Measurements from ENCODE around the gene RPRM. TPM values are rescaled to one million over a fixed set of nuclear protein-coding genes. Genes with fewer than 3 reads are reported as not detected.

The RPRM gene
- total and polyA plus RNA-seq, 2 experiments from 2014 or later, result 5.9 to 7.5 TPM

DNA sequence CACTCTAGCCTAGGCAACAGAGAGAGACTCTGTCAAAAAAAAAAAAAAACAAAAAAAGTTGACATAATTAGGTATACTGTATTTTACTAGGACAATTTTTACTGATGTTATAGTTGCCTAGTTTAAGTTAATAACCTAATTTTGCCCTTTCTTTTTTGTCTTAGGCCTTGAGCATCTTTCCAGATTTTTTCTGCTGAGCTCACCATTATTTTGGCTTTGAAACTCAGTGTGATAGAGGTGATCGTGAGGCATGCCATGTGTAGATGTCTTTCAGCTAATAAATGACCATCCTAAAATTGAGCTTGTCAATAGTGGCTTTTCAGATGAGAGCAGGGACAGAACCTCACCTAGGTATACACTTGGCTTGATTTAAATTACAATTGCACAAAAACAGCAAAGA is 47.4 kb downstream of the RPRM start:
- ATAC-seq, result no peak
- H3K27ac Mint-ChIP-seq, result no peak overlapping the region
- H3K4me3 ChIP-seq, result no peak overlapping the region
- no peak overlapping the region for H2AFZ ChIP-seq
- no peaks in the 10 kb centered on the region for H3F3A ChIP-seq (replicated peaks; ENCODE audit: low read depth)
- no peak overlapping the region for H3K4me2 ChIP-seq
- no peaks in the 10 kb centered on the region for H3K9me2 ChIP-seq (ENCODE audit: insufficient read depth)
- H3K36me3 Mint-ChIP-seq (ENCODE audit: low read depth), result no peaks in the 10 kb centered on the region; the same call in 2 of the 3 replicates
- H3K27me3 ChIP-seq (ENCODE audit: insufficient read depth), result no peaks in the 10 kb centered on the region
- H3K36me3 ChIP-seq (ENCODE audit: insufficient read depth), result no peaks in the 10 kb centered on the region
- no peaks in the 10 kb centered on the region for H3K79me2 ChIP-seq (replicated peaks; ENCODE audit: insufficient read depth)
- H3K9me3 Mint-ChIP-seq, result peaks cover 6% of the 10 kb centered on the region; the same call in 2 of the 3 replicates
- no peaks in the 10 kb centered on the region for H3K27me3 Mint-ChIP-seq (ENCODE audit: insufficient read depth, low read depth, poor library complexity)
- peaks cover 17% of the 10 kb centered on the region for H3K4me1 Mint-ChIP-seq
- no peak for TF ChIP-seq POLR2AphosphoS5 (IDR thresholded peaks at IDR 0.05; ENCODE audit: low read depth)
- no peak for TF ChIP-seq CREB1 (CRISPR knock-in tag; IDR thresholded peaks at IDR 0.05; ENCODE audit: low read depth)
- TF ChIP-seq, protein P1, sequence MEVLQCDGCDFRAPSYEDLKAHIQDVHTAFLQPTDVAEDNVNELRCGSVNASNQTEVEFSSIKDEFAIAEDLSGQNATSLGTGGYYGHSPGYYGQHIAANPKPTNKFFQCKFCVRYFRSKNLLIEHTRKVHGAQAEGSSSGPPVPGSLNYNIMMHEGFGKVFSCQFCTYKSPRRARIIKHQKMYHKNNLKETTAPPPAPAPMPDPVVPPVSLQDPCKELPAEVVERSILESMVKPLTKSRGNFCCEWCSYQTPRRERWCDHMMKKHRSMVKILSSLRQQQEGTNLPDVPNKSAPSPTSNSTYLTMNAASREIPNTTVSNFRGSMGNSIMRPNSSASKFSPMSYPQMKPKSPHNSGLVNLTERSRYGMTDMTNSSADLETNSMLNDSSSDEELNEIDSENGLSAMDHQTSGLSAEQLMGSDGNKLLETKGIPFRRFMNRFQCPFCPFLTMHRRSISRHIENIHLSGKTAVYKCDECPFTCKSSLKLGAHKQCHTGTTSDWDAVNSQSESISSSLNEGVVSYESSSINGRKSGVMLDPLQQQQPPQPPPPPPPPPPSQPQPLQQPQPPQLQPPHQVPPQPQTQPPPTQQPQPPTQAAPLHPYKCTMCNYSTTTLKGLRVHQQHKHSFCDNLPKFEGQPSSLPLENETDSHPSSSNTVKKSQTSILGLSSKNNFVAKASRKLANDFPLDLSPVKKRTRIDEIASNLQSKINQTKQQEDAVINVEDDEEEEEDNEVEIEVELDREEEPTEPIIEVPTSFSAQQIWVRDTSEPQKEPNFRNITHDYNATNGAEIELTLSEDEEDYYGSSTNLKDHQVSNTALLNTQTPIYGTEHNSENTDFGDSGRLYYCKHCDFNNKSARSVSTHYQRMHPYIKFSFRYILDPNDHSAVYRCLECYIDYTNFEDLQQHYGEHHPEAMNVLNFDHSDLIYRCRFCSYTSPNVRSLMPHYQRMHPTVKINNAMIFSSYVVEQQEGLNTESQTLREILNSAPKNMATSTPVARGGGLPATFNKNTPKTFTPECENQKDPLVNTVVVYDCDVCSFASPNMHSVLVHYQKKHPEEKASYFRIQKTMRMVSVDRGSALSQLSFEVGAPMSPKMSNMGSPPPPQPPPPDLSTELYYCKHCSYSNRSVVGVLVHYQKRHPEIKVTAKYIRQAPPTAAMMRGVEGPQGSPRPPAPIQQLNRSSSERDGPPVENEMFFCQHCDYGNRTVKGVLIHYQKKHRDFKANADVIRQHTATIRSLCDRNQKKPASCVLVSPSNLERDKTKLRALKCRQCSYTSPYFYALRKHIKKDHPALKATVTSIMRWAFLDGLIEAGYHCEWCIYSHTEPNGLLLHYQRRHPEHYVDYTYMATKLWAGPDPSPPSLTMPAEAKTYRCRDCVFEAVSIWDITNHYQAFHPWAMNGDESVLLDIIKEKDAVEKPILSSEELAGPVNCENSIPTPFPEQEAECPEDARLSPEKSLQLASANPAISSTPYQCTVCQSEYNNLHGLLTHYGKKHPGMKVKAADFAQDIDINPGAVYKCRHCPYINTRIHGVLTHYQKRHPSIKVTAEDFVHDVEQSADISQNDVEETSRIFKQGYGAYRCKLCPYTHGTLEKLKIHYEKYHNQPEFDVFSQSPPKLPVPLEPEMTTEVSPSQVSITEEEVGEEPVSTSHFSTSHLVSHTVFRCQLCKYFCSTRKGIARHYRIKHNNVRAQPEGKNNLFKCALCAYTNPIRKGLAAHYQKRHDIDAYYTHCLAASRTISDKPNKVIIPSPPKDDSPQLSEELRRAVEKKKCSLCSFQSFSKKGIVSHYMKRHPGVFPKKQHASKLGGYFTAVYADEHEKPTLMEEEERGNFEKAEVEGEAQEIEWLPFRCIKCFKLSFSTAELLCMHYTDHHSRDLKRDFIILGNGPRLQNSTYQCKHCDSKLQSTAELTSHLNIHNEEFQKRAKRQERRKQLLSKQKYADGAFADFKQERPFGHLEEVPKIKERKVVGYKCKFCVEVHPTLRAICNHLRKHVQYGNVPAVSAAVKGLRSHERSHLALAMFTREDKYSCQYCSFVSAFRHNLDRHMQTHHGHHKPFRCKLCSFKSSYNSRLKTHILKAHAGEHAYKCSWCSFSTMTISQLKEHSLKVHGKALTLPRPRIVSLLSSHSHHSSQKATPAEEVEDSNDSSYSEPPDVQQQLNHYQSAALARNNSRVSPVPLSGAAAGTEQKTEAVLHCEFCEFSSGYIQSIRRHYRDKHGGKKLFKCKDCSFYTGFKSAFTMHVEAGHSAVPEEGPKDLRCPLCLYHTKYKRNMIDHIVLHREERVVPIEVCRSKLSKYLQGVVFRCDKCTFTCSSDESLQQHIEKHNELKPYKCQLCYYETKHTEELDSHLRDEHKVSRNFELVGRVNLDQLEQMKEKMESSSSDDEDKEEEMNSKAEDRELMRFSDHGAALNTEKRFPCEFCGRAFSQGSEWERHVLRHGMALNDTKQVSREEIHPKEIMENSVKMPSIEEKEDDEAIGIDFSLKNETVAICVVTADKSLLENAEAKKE (CRISPR knock-in tag; IDR thresholded peaks at IDR 0.05), result no peak
- no peak for TF ChIP-seq NANOG (IDR thresholded peaks at IDR 0.05; ENCODE audit: borderline replicate concordance)
- TF ChIP-seq ZNF331 (CRISPR knock-in tag; IDR thresholded peaks at IDR 0.05; ENCODE audit: low read depth), result no peak
- H4K20me1 ChIP-seq (replicated peaks; ENCODE audit: insufficient read depth), result no peaks in the 10 kb centered on the region
- H3K27ac ChIP-seq (ENCODE audit: low read depth), result no peak overlapping the region
- H3K4me1 ChIP-seq (ENCODE audit: insufficient read depth), result 0 out of 2 replicates have a peak, but pooled peaks cover 6% of the 10 kb centered on the region
- H3K4me3 Mint-ChIP-seq, result no peak overlapping the region
- DNase-seq (ENCODE audit: low spot score), result no peak

Small RNAs within 50 kb of the gene (small RNA-seq; reads per million reads assigned to genes)
- not detected for gene RF00275 (ENCODE audit: low replicate concordance)
